PC-9 (cell line): ENCODE data around the gene RFX2.

Source experiments
- EZH2 ChIP-seq: fragments of 200-600 bp; sonication (generic); IDR thresholded peaks from 2 replicates; pipeline ENCODE4 v1.8.0; 2017; ENCODE audit warnings: antibody characterized with exemption, low read depth
- TF ChIP-seq, protein P1 (sequence below): fragments of 200-600 bp; sonication (generic); conservative IDR thresholded peaks from 2 replicates; pipeline ENCODE4 v1.6.1; 2017; ENCODE audit warnings: mixed run types, antibody characterized with exemption, mild to moderate bottlenecking, moderate library complexity

DNA sequence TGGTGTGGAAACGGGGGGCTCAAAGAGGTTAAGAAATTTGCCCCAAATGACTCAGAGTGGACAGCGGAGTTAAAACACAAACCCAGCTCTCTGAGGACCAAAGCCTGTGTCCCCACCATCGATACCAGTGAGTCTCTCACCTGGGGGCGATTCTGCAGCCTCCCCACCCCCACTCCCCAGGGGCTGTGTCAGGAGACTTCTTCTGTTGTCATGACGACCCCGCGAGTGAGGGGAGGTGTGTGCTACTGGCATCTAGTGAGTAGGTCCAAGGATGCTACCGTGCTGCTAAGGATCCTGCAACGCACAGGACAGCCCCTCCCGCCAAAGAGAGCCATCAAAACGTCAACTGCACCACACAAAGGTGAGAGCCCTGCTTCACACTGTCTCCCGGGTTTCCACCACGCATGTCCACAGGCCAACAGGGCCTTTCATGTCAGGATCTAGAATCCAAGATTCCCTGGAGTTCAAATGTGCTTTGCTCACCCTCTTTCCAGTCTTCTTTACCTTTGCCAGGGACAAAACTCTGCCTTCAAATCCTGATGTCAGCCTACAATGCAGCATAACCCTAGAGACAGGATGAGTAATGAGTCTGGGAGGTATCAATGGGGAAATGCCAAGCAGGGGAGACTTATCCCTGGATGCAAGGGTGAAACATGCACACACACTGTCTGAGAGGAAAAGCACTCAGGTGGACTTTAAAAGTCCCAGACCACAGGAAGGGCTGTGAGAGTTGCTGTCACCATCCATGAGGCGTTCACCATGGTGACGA, 136.2 kb downstream of the RFX2 start:
- TF ChIP-seq, protein P1, sequence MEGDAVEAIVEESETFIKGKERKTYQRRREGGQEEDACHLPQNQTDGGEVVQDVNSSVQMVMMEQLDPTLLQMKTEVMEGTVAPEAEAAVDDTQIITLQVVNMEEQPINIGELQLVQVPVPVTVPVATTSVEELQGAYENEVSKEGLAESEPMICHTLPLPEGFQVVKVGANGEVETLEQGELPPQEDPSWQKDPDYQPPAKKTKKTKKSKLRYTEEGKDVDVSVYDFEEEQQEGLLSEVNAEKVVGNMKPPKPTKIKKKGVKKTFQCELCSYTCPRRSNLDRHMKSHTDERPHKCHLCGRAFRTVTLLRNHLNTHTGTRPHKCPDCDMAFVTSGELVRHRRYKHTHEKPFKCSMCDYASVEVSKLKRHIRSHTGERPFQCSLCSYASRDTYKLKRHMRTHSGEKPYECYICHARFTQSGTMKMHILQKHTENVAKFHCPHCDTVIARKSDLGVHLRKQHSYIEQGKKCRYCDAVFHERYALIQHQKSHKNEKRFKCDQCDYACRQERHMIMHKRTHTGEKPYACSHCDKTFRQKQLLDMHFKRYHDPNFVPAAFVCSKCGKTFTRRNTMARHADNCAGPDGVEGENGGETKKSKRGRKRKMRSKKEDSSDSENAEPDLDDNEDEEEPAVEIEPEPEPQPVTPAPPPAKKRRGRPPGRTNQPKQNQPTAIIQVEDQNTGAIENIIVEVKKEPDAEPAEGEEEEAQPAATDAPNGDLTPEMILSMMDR: no peak
- TF ChIP-seq EZH2: no peak
